Fibroblast of pulmonary artery (primary cell): ENCODE measurements around the gene PSMB9.

Experiments
- DNase-seq: peaks from one replicate; pipeline ENCODE4 v3.0.0-alpha.2; 2010; ENCODE audit warnings: low read depth
- H3K4me3 ChIP-seq: replicated peaks from 2 replicates; pipeline ENCODE4 v1.5.1; 2011; ENCODE audit warnings: low read depth, mild to moderate bottlenecking, control low read depth, low read length, moderate library complexity
- TF ChIP-seq, protein P1 (sequence below): IDR thresholded peaks from 2 replicates; pipeline ENCODE4 v1.5.1; 2011; ENCODE audit warnings: mild to moderate bottlenecking, control low read depth, low read length, inconsistent platforms; ENCODE audit errors: missing control alignments

Gene PSMB9

GRCh38 chr6:32895006-32895345 is 41.0 kb downstream of the PSMB9 start:
- TF ChIP-seq, protein P1, sequence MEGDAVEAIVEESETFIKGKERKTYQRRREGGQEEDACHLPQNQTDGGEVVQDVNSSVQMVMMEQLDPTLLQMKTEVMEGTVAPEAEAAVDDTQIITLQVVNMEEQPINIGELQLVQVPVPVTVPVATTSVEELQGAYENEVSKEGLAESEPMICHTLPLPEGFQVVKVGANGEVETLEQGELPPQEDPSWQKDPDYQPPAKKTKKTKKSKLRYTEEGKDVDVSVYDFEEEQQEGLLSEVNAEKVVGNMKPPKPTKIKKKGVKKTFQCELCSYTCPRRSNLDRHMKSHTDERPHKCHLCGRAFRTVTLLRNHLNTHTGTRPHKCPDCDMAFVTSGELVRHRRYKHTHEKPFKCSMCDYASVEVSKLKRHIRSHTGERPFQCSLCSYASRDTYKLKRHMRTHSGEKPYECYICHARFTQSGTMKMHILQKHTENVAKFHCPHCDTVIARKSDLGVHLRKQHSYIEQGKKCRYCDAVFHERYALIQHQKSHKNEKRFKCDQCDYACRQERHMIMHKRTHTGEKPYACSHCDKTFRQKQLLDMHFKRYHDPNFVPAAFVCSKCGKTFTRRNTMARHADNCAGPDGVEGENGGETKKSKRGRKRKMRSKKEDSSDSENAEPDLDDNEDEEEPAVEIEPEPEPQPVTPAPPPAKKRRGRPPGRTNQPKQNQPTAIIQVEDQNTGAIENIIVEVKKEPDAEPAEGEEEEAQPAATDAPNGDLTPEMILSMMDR = no peak
- no peak for DNase-seq
- peak overlapping the region; percentile 85 for H3K4me3 ChIP-seq

GRCh38 chr6:32903952-32904351 is 50.0 kb downstream of the PSMB9 start:
- no peak overlapping the region for H3K4me3 ChIP-seq
- DNase-seq = no peak
- TF ChIP-seq, protein P1 = no peak

- TF ChIP-seq, protein P1 = no peak
- no peak for DNase-seq
- H3K4me3 ChIP-seq = no peak overlapping the region
Measured at GRCh38 chr6:32905078-32905477, 51.1 kb downstream of the PSMB9 start.

- DNase-seq = peak; percentile 42
- TF ChIP-seq, protein P1 = no peak
- H3K4me3 ChIP-seq = no peak overlapping the region
Measured at GRCh38 chr6:32906539-32906938, 52.5 kb downstream of the PSMB9 start.

- no peak for DNase-seq
- no peak overlapping the region for H3K4me3 ChIP-seq
- TF ChIP-seq, protein P1 = no peak
Measured at GRCh38 chr6:32908897-32909296, 54.9 kb downstream of the PSMB9 start.
